ENCODE data around the gene KMT2C.

The KMT2C gene

GRCh38 chr7:152180587-152180986 is 255.2 kb downstream of the KMT2C start:
- no peak for DNase-seq

GRCh38 chr7:152180048-152180447 is 255.8 kb downstream of the KMT2C start:
- DNase-seq = no peak

- DNase-seq = no peak
These were observed 257.3 kb downstream of the KMT2C start for GRCh38 chr7:152178405-152179058.

- no peak for DNase-seq
These were observed 258.0 kb downstream of the KMT2C start for GRCh38 chr7:152177681-152178404.

GRCh38 chr7:152176797-152177196 is 259.0 kb downstream of the KMT2C start:
- no peak for DNase-seq

GRCh38 chr7:152173372-152174070 is 262.3 kb downstream of the KMT2C start:
- no peak for DNase-seq

GRCh38 chr7:152162287-152162686 is 273.5 kb downstream of the KMT2C start:
- no peak for DNase-seq

GRCh38 chr7:152161171-152161570 is 274.6 kb downstream of the KMT2C start:
- no peak for DNase-seq

GRCh38 chr7:152158801-152159587 is 276.8 kb downstream of the KMT2C start:
- DNase-seq = no peak

GRCh38 chr7:152152267-152152666 is 283.5 kb downstream of the KMT2C start:
- no peak for DNase-seq

- DNase-seq = no peak
These were observed 286.4 kb downstream of the KMT2C start for GRCh38 chr7:152149363-152149762.

GRCh38 chr7:152148706-152149105 is 287.1 kb downstream of the KMT2C start:
- DNase-seq = no peak

- peak; percentile 13 for DNase-seq
These were observed 289.8 kb downstream of the KMT2C start for GRCh38 chr7:152145853-152146466.

- DNase-seq = no peak
These were observed 291.1 kb downstream of the KMT2C start for GRCh38 chr7:152144557-152145245.

GRCh38 chr7:152142976-152143595 is 292.7 kb downstream of the KMT2C start:
- no peak for DNase-seq

GRCh38 chr7:152140560-152140959 is 295.2 kb downstream of the KMT2C start:
- DNase-seq = no peak

GRCh38 chr7:152140067-152140466 is 295.7 kb downstream of the KMT2C start:
- no peak for DNase-seq

- DNase-seq = no peak
These were observed 298.3 kb downstream of the KMT2C start for GRCh38 chr7:152137476-152138025.

GRCh38 chr7:152136686-152137085 is 299.1 kb downstream of the KMT2C start:
- DNase-seq = no peak

- no peak for DNase-seq
These were observed 302.0 kb downstream of the KMT2C start for GRCh38 chr7:152133804-152134203.

GRCh38 chr7:152132812-152133211 is 303.0 kb downstream of the KMT2C start:
- no peak for DNase-seq

All from stimulated activated naive CD4-positive, alpha-beta T cell treated with Interleukin-2 at 50 U/mL for 16 hours (primary cell).